Common myeloid progenitor, CD34-positive (primary cell): ENCODE data around the gene SEC61B.
A peak's percentile ranks its signal among the peaks of the same experiment; 100 is the strongest.

ENCODE experiments used
- CTCF ChIA-PET: fragments of 350-600 bp; sonication (Branson Sonifier 250); formaldehyde crosslinking; loops from one replicate; lab custom pipeline; 2021; ENCODE audit warnings: antibody characterized with exemption; lab: Charles Lee
- POLR2A ChIA-PET: fragments of 350-600 bp; sonication (Branson Sonifier 250); formaldehyde crosslinking; loops from one replicate; lab custom pipeline; 2021; ENCODE audit warnings: antibody characterized with exemption; lab: Charles Lee
- DNase-seq, 3 donors: peaks; one replicate each; pipeline versions ENCODE4 v3.0.0 to v3.0.0-alpha.2; 2013
- H3K27ac ChIP-seq, 2 experiments: 1 replicate in 1 of 2; 2 replicates in 1 of 2; pipeline ENCODE4 v1.7.0; 2013; ENCODE audit warnings: inconsistent platforms in 2 of 2, low read length in 2 of 2, mild to moderate bottlenecking in 2 of 2, low read depth in 1 of 2, moderate library complexity in 1 of 2; ENCODE audit not compliant: severe bottlenecking in 2 of 2, insufficient read depth in 1 of 2, poor library complexity in 1 of 2
- H3K27me3 ChIP-seq, 5 experiments: replicated peaks in 2 of 5; 1 replicate in 3 of 5; 2 replicates in 2 of 5; pipeline versions ENCODE4 v1.6.1 to v1.7.0; 2013; ENCODE audit warnings: low read length in 4 of 5, mild to moderate bottlenecking in 2 of 5, moderate library complexity in 2 of 5, inconsistent platforms in 1 of 5; ENCODE audit not compliant: insufficient read depth in 5 of 5, control insufficient read depth in 4 of 5
- H3K36me3 ChIP-seq, 4 experiments: 1 replicate in 2 of 4; 2 replicates in 2 of 4; pipeline versions ENCODE4 v1.6.1 to v1.7.0; 2013; ENCODE audit warnings: low read length in 3 of 4, control low read depth in 1 of 4, mild to moderate bottlenecking in 1 of 4; ENCODE audit not compliant: control insufficient read depth in 4 of 4, insufficient read depth in 4 of 4
- H3K4me1 ChIP-seq, 4 experiments: 1 replicate in 3 of 4; 2 replicates in 1 of 4; pipeline versions ENCODE4 v1.6.1 to v1.7.1; 2013; ENCODE audit warnings: low read length in 3 of 4, mild to moderate bottlenecking in 3 of 4, control low read depth in 1 of 4, inconsistent platforms in 1 of 4, moderate library complexity in 1 of 4; ENCODE audit not compliant: control insufficient read depth in 4 of 4, insufficient read depth in 4 of 4; ENCODE audit errors: control extremely low read depth in 1 of 4
- H3K4me3 ChIP-seq, 7 experiments: 1 replicate in 4 of 7; 2 replicates in 3 of 7; pipeline versions ENCODE4 v1.5.1 to v1.7.0; 2013; ENCODE audit warnings: mild to moderate bottlenecking in 7 of 7, low read length in 6 of 7, moderate library complexity in 6 of 7, inconsistent platforms in 2 of 7, low read depth in 2 of 7, control low read depth in 1 of 7; ENCODE audit not compliant: insufficient read depth in 4 of 7, control insufficient read depth in 1 of 7; ENCODE audit errors: extremely low read depth in 1 of 7
- H3K9me3 ChIP-seq, 5 experiments: 1 replicate in 4 of 5; 2 replicates in 1 of 5; pipeline versions ENCODE4 v1.6.1 to v1.7.1; 2013; ENCODE audit warnings: low read length in 4 of 5, mild to moderate bottlenecking in 2 of 5, inconsistent platforms in 1 of 5, low read depth in 1 of 5, moderate library complexity in 1 of 5; ENCODE audit not compliant: control insufficient read depth in 4 of 5, insufficient read depth in 2 of 5; ENCODE audit errors: control extremely low read depth in 1 of 5
- WGBS: methylation state at CpG from one replicate; pipeline ENCODE4 v1.1.5; 2013; ENCODE audit not compliant: insufficient coverage; 5-methylcytosine and 5-hydroxymethylcytosine counted together

Gene SEC61B

DNA sequence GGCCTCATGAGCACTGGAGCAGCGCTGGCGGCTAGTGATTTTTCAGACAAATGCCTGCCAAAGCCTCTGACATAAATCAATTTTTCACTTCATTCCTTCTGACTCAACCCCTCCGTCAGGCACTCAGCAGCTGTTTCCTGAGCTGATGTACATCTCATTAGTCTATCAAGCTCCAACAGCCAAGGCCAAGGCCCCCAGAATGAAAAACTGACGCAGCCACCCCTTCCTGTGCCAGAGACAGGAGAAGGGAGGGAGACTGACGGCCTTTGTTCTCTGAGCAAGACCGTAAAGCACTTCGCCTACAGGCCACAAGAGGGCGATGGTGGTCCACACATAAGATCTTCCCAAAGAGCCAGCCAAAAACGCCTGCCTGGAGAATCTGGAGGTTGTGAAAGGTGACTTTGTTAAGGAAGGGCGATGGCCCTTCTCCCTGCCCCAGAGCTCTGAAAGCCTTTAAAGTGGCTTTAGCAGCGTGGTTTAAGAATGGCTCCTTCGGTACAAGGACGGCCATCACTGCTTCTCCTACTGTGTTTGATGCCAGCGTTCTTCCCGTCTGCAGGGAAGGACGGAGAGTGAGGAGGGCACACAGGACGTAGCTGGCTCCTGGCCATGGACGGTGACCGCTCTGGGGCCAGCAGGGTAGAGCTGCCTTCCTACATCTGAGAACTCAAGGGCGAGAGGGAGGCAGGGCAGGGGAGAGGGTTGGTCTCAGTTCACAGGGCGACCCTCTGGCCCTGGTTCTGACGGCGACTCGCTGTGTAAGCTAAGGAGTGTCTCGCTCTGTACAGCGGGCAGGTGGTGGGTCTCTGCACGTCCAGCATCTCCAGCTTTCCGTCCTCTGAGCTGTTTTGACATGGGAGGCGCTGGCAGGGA is 37.4 kb upstream of the SEC61B start:
- Histone ChIP-seq H3K36me3 (no peaks in the 10 kb centered on the region), H3K4me1 (peaks cover 7 to 42% (median 32%) of the 10 kb centered on the region in 4 experiments), H3K27me3 (no peaks in the 10 kb centered on the region), H3K9me3 (no peaks in the 10 kb centered on the region), H3K27ac (no peak overlapping the region), H3K4me3 (peak overlapping the region in 4 of 7 experiments; percentile 38 to 65 (median 56))
- POLR2A ChIA-PET = interaction anchor here (0.6 to 2.0 kb wide), 4 partner anchors 13 to 637 kb away, joined by 3 to 10 read pairs (median 4); partner anchors contain the start of genes ALG2, NR4A3 and SEC61B
- 49% methylated on average over 28 of the region's 29 CpGs for WGBS
- CTCF ChIA-PET = interaction anchor here (0.8 to 13.3 kb wide), 35 partner anchors 9 to 1411 kb away, joined by 3 to 148 read pairs (median 4); partner anchors contain the start of genes ALG2, NR4A3 and SEC61B
- peak; percentile 95 to 99 (median 98) for DNase-seq

GRCh38 chr9:99185348-99185632 is 36.8 kb upstream of the SEC61B start:
- Histone ChIP-seq H3K27me3 (no peaks in the 10 kb centered on the region), H3K27ac (no peak overlapping the region), H3K4me3 (peak overlapping the region in 3 of 7 experiments; percentile 54 to 65 (median 57)), H3K4me1 (peaks cover 7 to 42% (median 32%) of the 10 kb centered on the region in 4 experiments), H3K9me3 (no peaks in the 10 kb centered on the region), H3K36me3 (no peaks in the 10 kb centered on the region)
- WGBS = 100% methylated on average over 2 of the region's 5 CpGs
- POLR2A ChIA-PET = interaction anchor here (0.7 to 2.0 kb wide), 3 partner anchors 36 to 998 kb away, joined by 3 to 10 read pairs (median 5); partner anchors contain the start of genes ALG2, NR4A3 and SEC61B
- CTCF ChIA-PET = interaction anchor here (0.8 to 13.3 kb wide), 33 partner anchors 9 to 1411 kb away, joined by 3 to 148 read pairs (median 4); partner anchors contain the start of genes ALG2, NR4A3 and SEC61B
- no peak for DNase-seq

DNA sequence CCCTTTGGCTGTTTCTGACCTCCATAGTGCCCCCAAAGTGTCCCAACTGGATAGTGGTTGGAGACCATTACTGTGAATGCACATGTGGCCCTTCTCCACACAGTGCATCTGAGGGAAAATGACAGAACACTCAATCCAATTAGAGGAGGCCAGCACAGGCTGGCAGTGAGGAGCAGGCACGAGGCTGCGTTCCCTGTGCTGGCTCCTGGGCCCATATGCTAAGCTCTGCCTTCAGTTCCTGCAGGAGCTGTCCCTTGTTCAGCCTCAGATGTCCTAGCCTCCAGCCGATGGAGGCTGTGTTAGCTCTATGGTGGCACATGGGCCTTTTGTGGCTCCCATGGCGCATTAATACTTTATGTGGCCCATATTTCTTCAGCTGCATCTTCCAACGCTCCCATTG is 36.1 kb upstream of the SEC61B start:
- Histone ChIP-seq H3K4me1 (peaks cover 7 to 37% (median 28%) of the 10 kb centered on the region in 4 experiments), H3K9me3 (no peaks in the 10 kb centered on the region), H3K36me3 (no peaks in the 10 kb centered on the region), H3K4me3 (no peak overlapping the region), H3K27me3 (no peaks in the 10 kb centered on the region), H3K27ac (no peak overlapping the region)
- DNase-seq = no peak
- POLR2A ChIA-PET = interaction anchor here (0.7 to 2.0 kb wide), 2 partner anchors 36 to 998 kb away, joined by 3 to 5 read pairs; partner anchors contain the start of genes ALG2 and SEC61B
- 94% methylated on average over 5 of the region's 5 CpGs for WGBS
- CTCF ChIA-PET = interaction anchor here (0.8 to 13.3 kb wide), 18 partner anchors 8 to 1410 kb away, joined by 3 to 148 read pairs (median 4); partner anchors contain the start of genes ALG2 and SEC61B

DNA sequence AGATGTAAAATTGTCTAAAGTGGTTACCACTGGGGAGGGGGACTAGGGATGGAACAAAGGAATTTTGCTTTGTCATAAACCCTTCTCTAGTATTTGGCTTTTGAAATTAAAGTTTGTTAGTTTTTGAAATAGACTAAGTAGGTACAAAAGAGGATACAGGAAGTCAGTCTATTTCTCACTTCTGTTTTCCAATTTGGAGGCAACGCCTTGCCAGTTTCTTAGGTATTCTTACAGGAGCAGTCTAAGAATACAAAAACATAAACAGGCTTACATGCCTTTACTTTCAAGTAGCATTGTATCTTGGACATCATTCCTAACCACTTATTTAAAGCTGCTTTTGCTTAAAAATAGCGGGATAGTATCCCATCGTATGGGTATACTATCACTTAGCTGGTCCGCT is 34.8 kb upstream of the SEC61B start:
- DNase-seq = no peak
- CTCF ChIA-PET = interaction anchor here (0.8 to 13.3 kb wide), 4 partner anchors 10 to 815 kb away, joined by 4 to 148 read pairs (median 5); no protein-coding TSS in a partner anchor
- no peaks in the 10 kb centered on the region for H3K9me3 ChIP-seq
- no CpG with 5 or more reads among the region's 4 CpGs for WGBS
- POLR2A ChIA-PET = no interaction called here
- no peaks in the 10 kb centered on the region for H3K27me3 ChIP-seq
- H3K27ac ChIP-seq = no peak overlapping the region
- no peak overlapping the region for H3K4me3 ChIP-seq
- peaks cover 0 to 23% (median 16%) of the 10 kb centered on the region in 4 experiments for H3K4me1 ChIP-seq
- H3K36me3 ChIP-seq = no peaks in the 10 kb centered on the region

GRCh38 chr9:99189186-99189585 is 32.9 kb upstream of the SEC61B start:
- 100% methylated on average over 2 of the region's 2 CpGs for WGBS
- peaks cover 0 to 18% (median 10%) of the 10 kb centered on the region in 4 experiments for H3K4me1 ChIP-seq
- ChIA-PET CTCF (interaction anchor here (1.0 to 1.4 kb wide), 4 partner anchors 13 to 388 kb away, joined by 3 read pairs; no protein-coding TSS in a partner anchor), POLR2A (interaction anchor here (0.6 to 0.7 kb wide), 2 partner anchors 98 to 1162 kb away, joined by 3 to 4 read pairs; no protein-coding TSS in a partner anchor)
- H3K27ac ChIP-seq = no peak overlapping the region
- no peaks in the 10 kb centered on the region for H3K36me3 ChIP-seq
- no peak for DNase-seq
- no peak overlapping the region for H3K4me3 ChIP-seq
- H3K27me3 ChIP-seq = no peaks in the 10 kb centered on the region
- H3K9me3 ChIP-seq = no peaks in the 10 kb centered on the region

GRCh38 chr9:99189887-99190596 is 32.0 kb upstream of the SEC61B start:
- H3K4me1 ChIP-seq = peaks cover 0 to 10% (median 6%) of the 10 kb centered on the region in 4 experiments
- DNase-seq = no peak
- WGBS = 98% methylated on average over 7 of the region's 8 CpGs
- CTCF ChIA-PET = interaction anchor here (0.8 to 1.5 kb wide), 5 partner anchors 8 to 29 kb away, joined by 3 to 6 read pairs (median 3); no protein-coding TSS in a partner anchor
- H3K9me3 ChIP-seq = no peaks in the 10 kb centered on the region
- POLR2A ChIA-PET = interaction anchor here (0.6 kb wide), 1 partner anchor 97 kb away, joined by 4 read pairs; no protein-coding TSS in a partner anchor
- H3K36me3 ChIP-seq = no peaks in the 10 kb centered on the region
- no peaks in the 10 kb centered on the region for H3K27me3 ChIP-seq
- no peak overlapping the region for H3K4me3 ChIP-seq
- no peak overlapping the region for H3K27ac ChIP-seq
